Ascending aorta (tissue), 2 donors: ENCODE data around the gene POLE. TPM values are rescaled to one million over a fixed set of nuclear protein-coding genes. Genes with fewer than 3 reads are reported as not detected.

ENCODE experiments used
- DNase-seq, 2 donors: peaks; one replicate each; pipeline ENCODE4 v3.0.0-alpha.2; 2019; ENCODE audit warnings: low spot score in 2 of 2
- H3K27ac ChIP-seq, 2 donors: fragments of 200-600 bp; sonication (generic); one replicate each; pipeline ENCODE4 v1.5.1; 2016 to 2017; ENCODE audit warnings: mild to moderate bottlenecking in 1 of 2
- H3K27me3 ChIP-seq: fragments of 200-600 bp; sonication (generic); one replicate; pipeline ENCODE4 v1.5.1; 2017
- H3K36me3 ChIP-seq, 2 donors: fragments of 200-600 bp; sonication (generic); one replicate each; pipeline ENCODE4 v1.5.1; 2016
- H3K4me1 ChIP-seq, 2 donors: fragments of 200-600 bp; sonication (generic); one replicate each; pipeline ENCODE4 v1.5.1; 2016 to 2017; ENCODE audit warnings: mild to moderate bottlenecking in 1 of 2
- H3K4me3 ChIP-seq, 2 donors: fragments of 200-600 bp; sonication (generic); one replicate each; pipeline ENCODE4 v1.5.1; 2016 to 2017; ENCODE audit warnings: mild to moderate bottlenecking in 1 of 2
- H3K9me3 ChIP-seq, 2 donors: fragments of 200-600 bp; sonication (generic); one replicate each; pipeline ENCODE4 v1.5.1; 2016
- CTCF ChIP-seq, 3 experiments: fragments of 200-600 bp in 2 of 3; fragments of 450-650 bp in 1 of 3; sonication (generic) in 2 of 3; IDR thresholded peaks; one replicate each; pipeline ENCODE4 v1.5.1; 2016 to 2019; ENCODE audit warnings: antibody characterized with exemption in 3 of 3, mild to moderate bottlenecking in 1 of 3, moderate library complexity in 1 of 3
- intact Hi-C: fragments of 100-400 bp; cut with DNase I; formaldehyde crosslinking; loops from one replicate; pipeline ENCODE4 v1.15.1; 2023
- total RNA-seq: library from RNA; depleted of rRNA; stranded (reverse); fragments of >200 nt; gene quantifications from one replicate; pipeline ENCODE4 v1.1.0, GENCODE V29; 2016

POLE gene
- total RNA-seq, 1 donor from 2014 or later = 115 TPM

- Histone ChIP-seq H3K36me3 (peaks cover 89 to 96% of the 10 kb centered on the region in 2 donors), H3K4me3 (no peak overlapping the region), H3K9me3 (no peaks in the 10 kb centered on the region), H3K27ac (no peak overlapping the region), H3K4me1 (no peaks in the 10 kb centered on the region), H3K27me3 (no peaks in the 10 kb centered on the region)
- DNase-seq = no peak
- no peak for TF ChIP-seq CTCF (IDR thresholded peaks at IDR 0.05)
- intact Hi-C loops = no loop called here
These were observed 44.4 kb upstream of the POLE start for GRCh38 chr12:132731574-132731973.

GRCh38 chr12:132730353-132730752 is 43.2 kb upstream of the POLE start:
- no peak overlapping the region for H3K27ac ChIP-seq
- intact Hi-C loops = no loop called here
- TF ChIP-seq CTCF (IDR thresholded peaks at IDR 0.05) = no peak

GRCh38 chr12:132729541-132730320 is 42.6 kb upstream of the POLE start:
- Histone ChIP-seq H3K27ac (no peak overlapping the region), H3K27me3 (no peaks in the 10 kb centered on the region), H3K36me3 (peaks cover 85 to 96% of the 10 kb centered on the region in 2 donors), H3K4me1 (no peaks in the 10 kb centered on the region), H3K9me3 (no peaks in the 10 kb centered on the region), H3K4me3 (no peak overlapping the region)
- TF ChIP-seq CTCF (IDR thresholded peaks at IDR 0.05) = no peak
- DNase-seq = no peak
- intact Hi-C loops = no loop called here

More at GRCh38 chr12:132730353-132730752, 43.2 kb upstream of the POLE start:
- Histone ChIP-seq H3K9me3 (no peaks in the 10 kb centered on the region), H3K36me3 (peaks cover 85 to 96% of the 10 kb centered on the region in 2 donors), H3K4me1 (no peaks in the 10 kb centered on the region), H3K4me3 (no peak overlapping the region), H3K27me3 (no peaks in the 10 kb centered on the region)
- DNase-seq = no peak

GRCh38 chr12:132728502-132728901 is 41.4 kb upstream of the POLE start:
- Histone ChIP-seq H3K36me3 (peaks cover 83 to 96% of the 10 kb centered on the region in 2 donors), H3K9me3 (no peaks in the 10 kb centered on the region), H3K27ac (no peak overlapping the region), H3K27me3 (no peaks in the 10 kb centered on the region), H3K4me3 (no peak overlapping the region), H3K4me1 (no peaks in the 10 kb centered on the region)
- no peak for TF ChIP-seq CTCF (IDR thresholded peaks at IDR 0.05)
- DNase-seq = no peak
- intact Hi-C loops = no loop called here

- Histone ChIP-seq H3K4me1 (no peaks in the 10 kb centered on the region), H3K36me3 (peaks cover 76 to 94% of the 10 kb centered on the region in 2 donors), H3K27ac (no peak overlapping the region), H3K9me3 (no peaks in the 10 kb centered on the region), H3K4me3 (no peak overlapping the region), H3K27me3 (no peaks in the 10 kb centered on the region)
- intact Hi-C loops = no loop called here
- TF ChIP-seq CTCF (IDR thresholded peaks at IDR 0.05) = no peak
- no peak for DNase-seq
These were observed 40.1 kb upstream of the POLE start for GRCh38 chr12:132727091-132727794.
